Heart left ventricle (tissue), 16 donors: ENCODE measurements around the gene LMBR1. TPM values are rescaled to one million over a fixed set of nuclear protein-coding genes. Genes with fewer than 3 reads are reported as not detected.
A peak's percentile ranks its signal among the peaks of the same experiment; 100 is the strongest.

Source experiments
- ATAC-seq, 4 donors: fragments of 200-7000 bp; cut with Tn5 transposase; one replicate each; pipeline ENCODE4 v1.9.1; 2020 to 2022; ENCODE audit warnings: moderate library complexity in 4 of 4, mild to moderate bottlenecking in 3 of 4, moderate number of reproducible peaks in 1 of 4
- DNase-seq, 5 donors: peaks; one replicate each; pipeline ENCODE4 v3.0.0-alpha.2; 2020
- H3K27ac ChIP-seq, 12 donors: fragments of 200-600 bp; sonication (generic) in 4 of 12; one replicate each; pipeline versions ENCODE4 v1.5.0 to v1.8.0; 2016 to 2022; ENCODE audit warnings: mild to moderate bottlenecking in 2 of 12
- H3K27me3 ChIP-seq, 9 donors: fragments of 200-600 bp; sonication (generic) in 2 of 9; one replicate each; pipeline versions ENCODE4 v1.5.1 to v1.8.0; 2016 to 2022; ENCODE audit warnings: mild to moderate bottlenecking in 3 of 9
- H3K36me3 ChIP-seq, 9 donors: fragments of 200-600 bp; sonication (generic) in 2 of 9; one replicate each; pipeline versions ENCODE4 v1.5.0 to v1.8.0; 2018 to 2022; ENCODE audit warnings: mild to moderate bottlenecking in 2 of 9
- H3K4me1 ChIP-seq, 12 donors: fragments of 200-600 bp; sonication (generic) in 4 of 12; one replicate each; pipeline versions ENCODE4 v1.5.0 to v1.8.0; 2016 to 2022; ENCODE audit warnings: mild to moderate bottlenecking in 3 of 12
- H3K4me3 ChIP-seq, 12 donors: fragments of 200-600 bp; sonication (generic) in 4 of 12; one replicate each; pipeline versions ENCODE4 v1.5.0 to v1.8.0; 2017 to 2022; ENCODE audit warnings: mild to moderate bottlenecking in 9 of 12, moderate library complexity in 4 of 12
- H3K9me3 ChIP-seq, 12 donors: fragments of 200-600 bp; sonication (generic) in 4 of 12; one replicate each; pipeline versions ENCODE4 v1.5.0 to v1.8.0; 2016 to 2022; ENCODE audit warnings: mild to moderate bottlenecking in 1 of 12
- CTCF ChIP-seq, 12 donors: fragments of 200-600 bp; sonication (generic) in 4 of 12; IDR thresholded peaks; one replicate each; pipeline versions ENCODE4 v1.5.0 to v1.8.0; 2018 to 2022; ENCODE audit warnings: antibody characterized with exemption in 12 of 12, mild to moderate bottlenecking in 5 of 12
- POLR2A ChIP-seq, 2 donors: fragments of 450-650 bp; IDR thresholded peaks; one replicate each; pipeline ENCODE4 v1.6.1; 2017; ENCODE audit warnings: antibody characterized with exemption in 2 of 2, mild to moderate bottlenecking in 2 of 2, moderate library complexity in 2 of 2
- WGBS, 4 donors: extraction: QIAGEN DNeasy Blood & Tissue Kit in 2 of 4; methylation state at CpG; one replicate each; pipeline versions ENCODE4 v1.1.5 to v1.1.7; 2013 to 2018; 5-methylcytosine and 5-hydroxymethylcytosine counted together
- intact Hi-C, 10 donors: fragments of 100-400 bp; cut with DNase I; formaldehyde crosslinking; loops; one replicate each; pipeline versions ENCODE4 v1.11.1 to v1.14.2; 2022
- long read RNA-seq, 3 donors: library from polyadenylated mRNA; unstranded; transcript quantifications; one replicate each; pipeline ENCODE4 v2.0.0, GENCODE V29; 2020 to 2021
- polyA plus RNA-seq, 2 donors: library from polyadenylated mRNA; stranded (reverse); fragments of 200-250 nt; gene quantifications; one replicate each; pipeline ENCODE4 v1.2.3, GENCODE V29; 2013
- total RNA-seq, 9 donors: library from RNA; depleted of rRNA in 2 of 9; stranded (reverse); fragments of >200 nt in 2 of 9; fragmentation: NEBNext Ultra II Directional in 3 of 9; extraction: Animal tissue kit (Norgen Biotek cat#: 25700) in 3 of 9; gene quantifications; one replicate each; pipeline versions ENCODE4 v1.1.0 to v1.2.4, GENCODE V29; 2016 to 2023
- donor health status: ischemic (EF 13 %, LVEDD 7.1; RV severe dilation, severe dysfunction).
- donor health status: healthy with polysubstance abuse.
- donor health status: DM: no; HTN: yes; CAD: no.
- donor health status: DM: no; HTN: no; CAD: no.
- donor health status: ischemic (EF 25% LVEDD 6.9; RV normal size, moderate dysfunction).
- donor health status: ischemic (EF 25% LVEDD 5.7; RV mildly dilated, moderate dysfunction).
- donor health status: healthy.
- donor health status: DM: yes; HTN: yes; CAD: no.
- donor health status: ischemic (EF 35%, LVEDD 5.7; RV mildly dilated, moderate dysfunction).
- donor health status: nonischemic (EF 11% LVEDD 7.7; RV severe dilation, severe dysfunction).
- donor health status: DM: yes; HTN: yes; CAD: no.
- donor health status: PGD.
- donor health status: ischemic (EF 29% LVEDD 5.4; RV normal size, mild dysfunction).
- donor health status: nonischemic (EF 23%, LVEDD 6.1; RV moderate dilation, normal function).

The LMBR1 gene
- total RNA-seq: 10 to 100 TPM; 25.6 to 51.9 (median 38.7) TPM
- 10 to 100 TPM in 1 of 2 donors, 1 to 10 TPM in 1; 5.8 to 25.6 TPM for polyA plus RNA-seq
- long read RNA-seq, donor 1, full-length matches to known transcripts: 12 of 24 reads
- long read RNA-seq, donor 1, partial matches to known transcripts: 4 of 24 reads
- long read RNA-seq, donor 1, other reads (novel, unspliced or antisense): 8 of 24 reads
- long read RNA-seq, donor 2, full-length matches to known transcripts: 18 of 31 reads
- long read RNA-seq, donor 2, partial matches to known transcripts: 4 of 31 reads
- long read RNA-seq, donor 2, other reads (novel, unspliced or antisense): 9 of 31 reads
- long read RNA-seq, donor 3, full-length matches to known transcripts: 17 of 28 reads
- long read RNA-seq, donor 3, partial matches to known transcripts: 2 of 28 reads
- long read RNA-seq, donor 3, other reads (novel, unspliced or antisense): 9 of 28 reads

- no peaks in the 10 kb centered on the region for H3K36me3 ChIP-seq
- WGBS, 4 donors: 0 to 1% (median 0%) methylated on average over 22 to 97 of the region's 97 CpGs
- TF ChIP-seq POLR2A (IDR thresholded peaks at IDR 0.05) (peak in 1 of 2 donors; percentile 68), CTCF (IDR thresholded peaks at IDR 0.05) (peak; percentile 19 to 74 (median 52))
- no peaks in the 10 kb centered on the region for H3K9me3 ChIP-seq
- peak within 1 kb of the TSS; percentile 60 to 99 (median 86) for H3K4me3 ChIP-seq
- ATAC-seq: peak; percentile 96 to 97 (median 96)
- H3K27me3 ChIP-seq: no peaks in the 10 kb centered on the region
- H3K4me1 ChIP-seq: peaks cover 0 to 39% (median 27%) of the 10 kb centered on the region in 12 donors
- DNase-seq: peak; percentile 94 to 97 (median 95)
- intact Hi-C loops: loop anchor here in 3 of 10 donors (5.0 to 10.0 kb wide), 4 partner anchors 51 to 362 kb away; partner anchors contain the start of gene NOM1 (in 1 of the 3)
- peak within 1 kb of the TSS; percentile 83 to 96 (median 94) for H3K27ac ChIP-seq
Observed at GRCh38 chr7:156892821-156893706, at the start of gene LMBR1. Gene LMBR1 (minus strand): TSS chr7:156893183. CDS start chr7:156892993, 190 bp downstream.

GRCh38 chr7:156942708-156943090 lies 49.7 kb upstream of the LMBR1 start:
- no peak for TF ChIP-seq POLR2A (IDR thresholded peaks at IDR 0.05)
- TF ChIP-seq CTCF (IDR thresholded peaks at IDR 0.05): no peak
- intact Hi-C loops: loop anchor here in 2 of 10 donors (5.0 to 10.0 kb wide), 2 partner anchors 45 to 332 kb away; no protein-coding TSS in a partner anchor
- DNase-seq: no peak
- no peaks in the 10 kb centered on the region for H3K36me3 ChIP-seq
- no peaks in the 10 kb centered on the region for H3K9me3 ChIP-seq
- peak in 1 of 4 donors; percentile 38 for ATAC-seq
- H3K27me3 ChIP-seq: peaks cover 0 to 44% (median 16%) of the 10 kb centered on the region in 9 donors
- no peak overlapping the region for H3K4me3 ChIP-seq
- H3K4me1 ChIP-seq: peaks cover 0 to 10% (median 0%) of the 10 kb centered on the region in 12 donors
- H3K27ac ChIP-seq: no peak overlapping the region
- 26 to 72% (median 44%) methylated on average over 3 to 24 of the region's 24 CpGs for WGBS, 4 donors

GRCh38 chr7:156941393-156942182 lies 48.6 kb upstream of the LMBR1 start:
- no peaks in the 10 kb centered on the region for H3K9me3 ChIP-seq
- TF ChIP-seq POLR2A (IDR thresholded peaks at IDR 0.05): no peak
- TF ChIP-seq CTCF (IDR thresholded peaks at IDR 0.05): no peak
- no peak overlapping the region for H3K4me3 ChIP-seq
- intact Hi-C loops: loop anchor here in 2 of 10 donors (5.0 to 10.0 kb wide), 2 partner anchors 44 to 333 kb away; no protein-coding TSS in a partner anchor
- DNase-seq (no peak), ATAC-seq (no peak)
- H3K36me3 ChIP-seq: no peaks in the 10 kb centered on the region
- WGBS, 4 donors: 95 to 98% (median 96%) methylated on average over 92 of the region's 92 CpGs
- no peak overlapping the region for H3K27ac ChIP-seq
- H3K27me3 ChIP-seq: peaks cover 0 to 41% (median 16%) of the 10 kb centered on the region in 9 donors
- peaks cover 0 to 10% (median 0%) of the 10 kb centered on the region in 12 donors for H3K4me1 ChIP-seq
